ENCODE results near the gene PSMD1. TPM values are rescaled to one million over a fixed set of nuclear protein-coding genes. Genes with fewer than 3 reads are reported as not detected.
"Not testable (repeated sequence)": the region's sequence is repeated elsewhere in the genome, so short reads cannot be mapped to it uniquely, and the experiment has no call there.

Gene PSMD1
- total RNA-seq, 1 donor from 2014 or later: 83.3 TPM

- no peak overlapping the region for H3K27ac Mint-ChIP-seq
- H3K4me1 Mint-ChIP-seq: no peaks in the 10 kb centered on the region
- H3K36me3 Mint-ChIP-seq: no peaks in the 10 kb centered on the region
- peaks cover 7% of the 10 kb centered on the region for H3K27me3 Mint-ChIP-seq (ENCODE audit: low read depth)
- no peak for DNase-seq (ENCODE audit: low spot score in 2 of 2, unreplicated experiment in 2 of 2)
- no peak for TF ChIP-seq CTCF (IDR thresholded peaks at IDR 0.05; ENCODE audit: unreplicated experiment)
- H3K9me3 Mint-ChIP-seq: no peaks in the 10 kb centered on the region
- H3K4me3 Mint-ChIP-seq: no peak overlapping the region
Measured at GRCh38 chr2:231016566-231017230, 40.0 kb upstream of the PSMD1 start.

GRCh38 chr2:231017231-231017598 is 39.5 kb upstream of the PSMD1 start:
- Mint-ChIP-seq H3K36me3 (no peaks in the 10 kb centered on the region), H3K4me3 (no peak overlapping the region), H3K27me3 (ENCODE audit: low read depth) (peaks cover 7% of the 10 kb centered on the region), H3K27ac (no peak overlapping the region), H3K9me3 (no peaks in the 10 kb centered on the region), H3K4me1 (no peaks in the 10 kb centered on the region)
- DNase-seq (ENCODE audit: low spot score in 2 of 2, unreplicated experiment in 2 of 2): no peak
- TF ChIP-seq CTCF (IDR thresholded peaks at IDR 0.05; ENCODE audit: unreplicated experiment): no peak

- no peak for TF ChIP-seq CTCF (IDR thresholded peaks at IDR 0.05; ENCODE audit: unreplicated experiment)
- H3K9me3 Mint-ChIP-seq: no peaks in the 10 kb centered on the region
- no peak overlapping the region for H3K27ac Mint-ChIP-seq
- H3K36me3 Mint-ChIP-seq: no peaks in the 10 kb centered on the region
- no peaks in the 10 kb centered on the region for H3K4me1 Mint-ChIP-seq
- no peak overlapping the region for H3K4me3 Mint-ChIP-seq
- DNase-seq (ENCODE audit: low spot score in 2 of 2, unreplicated experiment in 2 of 2): no peak
- H3K27me3 Mint-ChIP-seq (ENCODE audit: low read depth): peaks cover 7% of the 10 kb centered on the region
Measured at GRCh38 chr2:231018184-231018583, 38.5 kb upstream of the PSMD1 start.

GRCh38 chr2:231025059-231025458 is 31.6 kb upstream of the PSMD1 start:
- not testable (repeated sequence) for H3K4me1 Mint-ChIP-seq; H3K4me3 Mint-ChIP-seq; H3K9me3 Mint-ChIP-seq; H3K36me3 Mint-ChIP-seq; H3K27me3 Mint-ChIP-seq (ENCODE audit: low read depth); DNase-seq (ENCODE audit: low spot score in 2 of 2, unreplicated experiment in 2 of 2); H3K27ac Mint-ChIP-seq

- Mint-ChIP-seq H3K4me1 (peaks cover 2% of the 10 kb centered on the region), H3K27ac (no peak overlapping the region), H3K36me3 (no peaks in the 10 kb centered on the region), H3K27me3 (ENCODE audit: low read depth) (peaks cover 23% of the 10 kb centered on the region), H3K4me3 (no peak overlapping the region), H3K9me3 (no peaks in the 10 kb centered on the region)
- TF ChIP-seq CTCF (IDR thresholded peaks at IDR 0.05; ENCODE audit: unreplicated experiment): no peak
- DNase-seq (ENCODE audit: low spot score in 2 of 2, unreplicated experiment in 2 of 2): no peak
Measured at GRCh38 chr2:231028889-231029288, 27.8 kb upstream of the PSMD1 start.

- H3K9me3 Mint-ChIP-seq: no peaks in the 10 kb centered on the region
- H3K4me3 Mint-ChIP-seq: no peak overlapping the region
- no peak for TF ChIP-seq CTCF (IDR thresholded peaks at IDR 0.05; ENCODE audit: unreplicated experiment)
- H3K27ac Mint-ChIP-seq: no peak overlapping the region
- peaks cover 23% of the 10 kb centered on the region for H3K27me3 Mint-ChIP-seq (ENCODE audit: low read depth)
- H3K4me1 Mint-ChIP-seq: peaks cover 9% of the 10 kb centered on the region
- DNase-seq (ENCODE audit: low spot score in 2 of 2, unreplicated experiment in 2 of 2): no peak
- H3K36me3 Mint-ChIP-seq: no peaks in the 10 kb centered on the region
Measured at GRCh38 chr2:231029563-231029962, 27.1 kb upstream of the PSMD1 start.
